Measurements from ENCODE around the gene ESYT2. TPM values are rescaled to one million over a fixed set of nuclear protein-coding genes. Genes with fewer than 3 reads are reported as not detected.
"Not testable (repeated sequence)": the region's sequence is repeated elsewhere in the genome, so short reads cannot be mapped to it uniquely, and the experiment has no call there.

The ESYT2 gene
- total RNA-seq, 2 experiments from 2014 or later = 41.7 to 44.3 TPM

GRCh38 chr7:158863611-158864506 is 34.5 kb upstream of the ESYT2 start:
- intact Hi-C loops (cut with micrococcal nuclease) = loop anchor here (1.0 to 5.0 kb wide), 2 partner anchors 35 to 93 kb away; partner anchors contain the start of gene ESYT2
- Mint-ChIP-seq H3K27me3 (ENCODE audit: low read depth) (no peaks in the 10 kb centered on the region), H3K4me1 (ENCODE audit: low read depth) (peaks cover 40% of the 10 kb centered on the region), H3K27ac (peak overlapping the region; percentile 91), H3K9me3 (no peaks in the 10 kb centered on the region), H3K4me3 (peak overlapping the region; percentile 78), H3K36me3 (ENCODE audit: low read depth) (no peaks in the 10 kb centered on the region)
- DNase-seq = peak; percentile 72
- CTCF ChIA-PET = interaction anchor here (0.6 to 1.6 kb wide), 11 partner anchors 13 to 113 kb away, joined by 3 to 11 read pairs (median 3); no protein-coding TSS in a partner anchor

- not testable (repeated sequence) for H3K9me3 Mint-ChIP-seq; H3K36me3 Mint-ChIP-seq (ENCODE audit: low read depth); H3K27me3 Mint-ChIP-seq (ENCODE audit: low read depth)
- Mint-ChIP-seq H3K27ac (peak overlapping the region; percentile 91), H3K4me3 (peak overlapping the region; percentile 78), H3K4me1 (ENCODE audit: low read depth) (peaks cover 46% of the 10 kb centered on the region)
- peak; percentile 42 for DNase-seq
- intact Hi-C loops (cut with micrococcal nuclease) = loop anchor here (5.0 kb wide), 1 partner anchor 94 kb away; no protein-coding TSS in a partner anchor
- CTCF ChIA-PET = interaction anchor here (0.6 to 1.6 kb wide), 8 partner anchors 12 to 114 kb away, joined by 3 to 11 read pairs (median 3); no protein-coding TSS in a partner anchor
These were observed 33.8 kb upstream of the ESYT2 start for GRCh38 chr7:158862985-158863610.

DNA sequence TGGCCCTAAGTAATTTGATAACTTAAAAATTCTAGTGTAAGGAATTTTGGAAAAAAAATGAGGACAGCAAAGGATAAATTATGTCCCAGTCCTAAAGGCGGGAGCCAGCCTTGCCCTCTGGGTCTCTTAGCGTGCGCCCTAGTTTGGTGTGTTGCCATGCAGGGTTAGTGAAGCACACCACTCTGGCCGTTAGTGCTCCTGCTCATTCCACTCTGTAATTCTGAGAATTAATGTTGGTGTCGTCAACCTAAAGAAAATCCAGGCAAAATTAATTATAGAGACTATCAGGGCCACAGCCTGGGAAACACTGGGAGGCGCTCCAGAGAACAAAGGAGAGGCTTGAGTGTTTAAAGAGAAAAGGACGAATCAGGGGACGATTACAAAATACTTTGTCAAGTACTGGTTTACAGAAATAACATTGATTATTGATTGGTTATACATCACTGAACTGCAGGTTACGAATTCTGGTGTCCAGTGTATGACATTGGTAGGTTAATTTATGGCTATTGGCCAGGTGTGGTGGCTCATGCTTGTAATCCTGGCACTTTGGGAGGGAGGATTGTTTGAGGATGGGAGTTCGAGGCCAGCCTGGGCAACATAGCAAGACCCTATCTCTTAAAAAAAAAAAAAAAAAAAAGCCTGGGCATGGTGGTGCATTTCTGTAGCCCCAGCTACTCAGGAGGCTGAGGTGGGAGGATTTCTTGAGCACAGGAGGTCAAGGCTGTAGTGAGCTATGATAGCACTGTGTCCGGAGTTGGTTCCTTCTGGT is 32.8 kb upstream of the ESYT2 start:
- no peaks in the 10 kb centered on the region for H3K9me3 Mint-ChIP-seq
- H3K27me3 Mint-ChIP-seq (ENCODE audit: low read depth) = no peaks in the 10 kb centered on the region
- CTCF ChIA-PET = interaction anchor here (1.1 to 1.3 kb wide), 2 partner anchors 14 to 115 kb away, joined by 3 read pairs; no protein-coding TSS in a partner anchor
- no peak for DNase-seq
- intact Hi-C loops (cut with micrococcal nuclease) = loop anchor here (5.0 kb wide), 1 partner anchor 95 kb away; no protein-coding TSS in a partner anchor
- H3K4me3 Mint-ChIP-seq = peak overlapping the region; percentile 9
- peaks cover 52% of the 10 kb centered on the region for H3K4me1 Mint-ChIP-seq (ENCODE audit: low read depth)
- H3K27ac Mint-ChIP-seq = peak overlapping the region; percentile 24
- H3K36me3 Mint-ChIP-seq (ENCODE audit: low read depth) = no peaks in the 10 kb centered on the region

GRCh38 chr7:158861004-158861787 is 31.9 kb upstream of the ESYT2 start:
- CTCF ChIA-PET = interaction anchor here (0.9 to 1.3 kb wide), 3 partner anchors 13 to 116 kb away, joined by 3 read pairs; no protein-coding TSS in a partner anchor
- H3K27me3 Mint-ChIP-seq (ENCODE audit: low read depth) = no peaks in the 10 kb centered on the region
- intact Hi-C loops (cut with micrococcal nuclease) = loop anchor here (5.0 kb wide), 1 partner anchor 96 kb away; no protein-coding TSS in a partner anchor
- no peak overlapping the region for H3K4me3 Mint-ChIP-seq
- no peaks in the 10 kb centered on the region for H3K9me3 Mint-ChIP-seq
- no peak for DNase-seq
- H3K27ac Mint-ChIP-seq = peak overlapping the region; percentile 34
- H3K36me3 Mint-ChIP-seq (ENCODE audit: low read depth) = no peaks in the 10 kb centered on the region
- H3K4me1 Mint-ChIP-seq (ENCODE audit: low read depth) = peaks cover 54% of the 10 kb centered on the region

DNA sequence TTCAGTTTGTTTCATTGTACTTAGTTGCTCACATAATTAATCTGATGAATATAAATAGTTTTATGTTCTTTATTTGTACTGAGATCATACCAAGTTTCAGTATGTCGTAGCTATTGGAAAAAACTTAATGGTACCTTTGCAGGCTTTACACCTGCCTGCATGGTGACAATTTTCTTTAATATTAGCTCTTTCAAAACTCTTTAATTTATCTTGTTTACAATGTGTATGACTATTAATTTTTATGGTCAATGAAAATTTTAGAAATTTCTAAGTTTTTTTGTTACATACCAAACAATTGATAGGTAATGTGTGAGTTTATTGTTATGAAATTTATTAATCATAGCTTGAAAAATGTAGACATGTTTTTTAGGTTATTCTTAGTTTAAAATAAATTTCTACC is 31.1 kb upstream of the ESYT2 start:
- CTCF ChIA-PET = interaction anchor here (0.9 to 1.3 kb wide), 2 partner anchors 41 to 116 kb away, joined by 3 read pairs; no protein-coding TSS in a partner anchor
- no peaks in the 10 kb centered on the region for H3K36me3 Mint-ChIP-seq (ENCODE audit: low read depth)
- peaks cover 53% of the 10 kb centered on the region for H3K4me1 Mint-ChIP-seq (ENCODE audit: low read depth)
- intact Hi-C loops (cut with micrococcal nuclease) = loop anchor here (5.0 kb wide), 1 partner anchor 97 kb away; no protein-coding TSS in a partner anchor
- H3K4me3 Mint-ChIP-seq = no peak overlapping the region
- H3K27ac Mint-ChIP-seq = no peak overlapping the region
- H3K27me3 Mint-ChIP-seq (ENCODE audit: low read depth) = no peaks in the 10 kb centered on the region
- no peak for DNase-seq
- H3K9me3 Mint-ChIP-seq = no peaks in the 10 kb centered on the region

DNA sequence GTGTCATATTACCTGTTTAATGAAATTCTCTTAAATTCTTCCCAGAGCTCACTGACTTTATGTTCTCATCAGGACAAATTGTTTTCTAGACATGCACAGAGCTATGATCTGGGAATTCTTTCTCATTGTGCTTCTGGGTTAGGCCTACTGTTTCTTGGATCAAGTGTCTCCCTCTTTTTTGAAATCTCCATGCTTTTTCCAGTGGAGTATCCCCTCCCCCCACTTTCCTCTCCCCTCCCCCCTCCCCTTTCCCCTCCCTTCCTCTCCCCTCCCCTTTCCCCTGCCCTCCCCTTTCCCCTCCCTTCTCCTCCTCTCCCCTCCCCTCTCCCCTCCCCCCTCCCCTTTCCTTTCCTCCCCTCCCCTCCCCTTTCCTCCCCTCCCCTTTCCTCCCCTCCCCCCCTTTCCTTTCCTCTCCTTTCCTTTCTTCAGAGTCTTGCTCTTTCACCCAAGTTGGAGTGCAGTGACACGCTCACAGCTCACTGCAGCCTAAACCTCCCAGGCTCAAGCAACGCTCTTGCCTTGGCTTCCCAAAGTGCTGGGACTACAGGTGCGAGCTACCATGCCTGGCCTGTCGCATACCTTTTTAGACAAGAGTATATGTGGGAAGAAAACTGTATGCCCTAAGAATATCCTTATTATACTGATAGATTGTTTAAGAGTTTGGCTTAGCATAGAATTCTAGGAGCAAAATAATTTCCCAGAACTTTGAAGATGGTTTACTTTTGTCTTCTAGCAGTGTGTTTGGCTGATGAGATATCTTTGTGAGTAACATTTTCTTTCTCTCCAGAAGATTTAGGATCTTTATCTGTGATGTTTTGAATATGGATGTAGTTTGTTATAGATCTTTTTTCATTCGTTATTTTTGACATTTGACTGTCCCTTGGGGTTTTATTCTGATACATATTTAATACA is 29.5 kb upstream of the ESYT2 start:
- CTCF ChIA-PET = interaction anchor here (1.3 kb wide), 1 partner anchor 118 kb away, joined by 3 read pairs; no protein-coding TSS in a partner anchor
- peak overlapping the region; percentile 49 for H3K4me3 Mint-ChIP-seq
- H3K4me1 Mint-ChIP-seq (ENCODE audit: low read depth) = peaks cover 40% of the 10 kb centered on the region
- H3K9me3 Mint-ChIP-seq = no peaks in the 10 kb centered on the region
- peak; percentile 14 for DNase-seq
- no peaks in the 10 kb centered on the region for H3K36me3 Mint-ChIP-seq (ENCODE audit: low read depth)
- H3K27ac Mint-ChIP-seq = peak overlapping the region; percentile 89
- H3K27me3 Mint-ChIP-seq (ENCODE audit: low read depth) = no peaks in the 10 kb centered on the region
- intact Hi-C loops (cut with micrococcal nuclease) = loop anchor here (5.0 kb wide), 2 partner anchors 202 to 927 kb away; no protein-coding TSS in a partner anchor

- intact Hi-C loops (cut with micrococcal nuclease) = loop anchor here (1.0 to 5.0 kb wide), 7 partner anchors 10 to 925 kb away; partner anchors contain the start of genes ESYT2 and NCAPG2
- H3K36me3 Mint-ChIP-seq (ENCODE audit: low read depth) = no peaks in the 10 kb centered on the region
- no peaks in the 10 kb centered on the region for H3K9me3 Mint-ChIP-seq
- CTCF ChIA-PET = no interaction called here
- H3K4me3 Mint-ChIP-seq = peak overlapping the region; percentile 99
- peak overlapping the region; percentile 36 for H3K27ac Mint-ChIP-seq
- DNase-seq = no peak
- H3K4me1 Mint-ChIP-seq (ENCODE audit: low read depth) = peaks cover 32% of the 10 kb centered on the region
- H3K27me3 Mint-ChIP-seq (ENCODE audit: low read depth) = no peaks in the 10 kb centered on the region
These were observed 27.8 kb upstream of the ESYT2 start for GRCh38 chr7:158856883-158857668.

- H3K4me1 Mint-ChIP-seq (ENCODE audit: low read depth) = peaks cover 24% of the 10 kb centered on the region
- no peaks in the 10 kb centered on the region for H3K27me3 Mint-ChIP-seq (ENCODE audit: low read depth)
- no peaks in the 10 kb centered on the region for H3K36me3 Mint-ChIP-seq (ENCODE audit: low read depth)
- H3K9me3 Mint-ChIP-seq = no peaks in the 10 kb centered on the region
- H3K27ac Mint-ChIP-seq = no peak overlapping the region
- CTCF ChIA-PET = no interaction called here
- H3K4me3 Mint-ChIP-seq = peak overlapping the region; percentile 56
- intact Hi-C loops (cut with micrococcal nuclease) = loop anchor here (5.0 kb wide), 2 partner anchors 197 to 922 kb away; no protein-coding TSS in a partner anchor
- no peak for DNase-seq
These were observed 25.4 kb upstream of the ESYT2 start for GRCh38 chr7:158854681-158855081.

- peaks cover 2% of the 10 kb centered on the region for H3K36me3 Mint-ChIP-seq (ENCODE audit: low read depth)
- CTCF ChIA-PET = interaction anchor here (1.2 kb wide), 1 partner anchor 13 kb away, joined by 5 read pairs; no protein-coding TSS in a partner anchor
- no peak overlapping the region for H3K4me3 Mint-ChIP-seq
- no peaks in the 10 kb centered on the region for H3K27me3 Mint-ChIP-seq (ENCODE audit: low read depth)
- peaks cover 1% of the 10 kb centered on the region for H3K9me3 Mint-ChIP-seq
- peaks cover 19% of the 10 kb centered on the region for H3K4me1 Mint-ChIP-seq (ENCODE audit: low read depth)
- intact Hi-C loops (cut with micrococcal nuclease) = no loop called here
- H3K27ac Mint-ChIP-seq = no peak overlapping the region
- no peak for DNase-seq
These were observed 21.3 kb upstream of the ESYT2 start for GRCh38 chr7:158850545-158851102.
